WERI-Rb-1 (cell line): ENCODE measurements around the gene PPP1R27.

ENCODE experiments used
- DNase-seq: peaks from one replicate; pipeline ENCODE4 v3.0.0-alpha.2; 2020
- H3K27ac ChIP-seq: fragments of 250-450 bp; sonication (Bioruptor Pico); 2 replicates; pipeline ENCODE4 v1.5.1; 2020; ENCODE audit warnings: mild to moderate bottlenecking, moderate library complexity
- H3K27me3 ChIP-seq: fragments of 250-450 bp; sonication (Bioruptor Pico); 2 replicates; pipeline ENCODE4 v1.5.1; 2021; ENCODE audit warnings: mild to moderate bottlenecking, low read depth, moderate library complexity; ENCODE audit not compliant: insufficient read depth, severe bottlenecking
- H3K36me3 ChIP-seq: fragments of 250-450 bp; sonication (Bioruptor Pico); 2 replicates; pipeline ENCODE4 v1.5.1; 2020; ENCODE audit warnings: mild to moderate bottlenecking, moderate library complexity
- H3K4me3 ChIP-seq: 2 replicates; pipeline ENCODE4 v1.5.1; 2011; ENCODE audit warnings: low read depth, mild to moderate bottlenecking, control low read depth, low read length
- H3K9me3 ChIP-seq: fragments of 250-450 bp; sonication (Bioruptor Pico); 2 replicates; pipeline ENCODE4 v1.5.1; 2021; ENCODE audit warnings: mild to moderate bottlenecking, moderate library complexity; ENCODE audit not compliant: severe bottlenecking
- CTCF ChIP-seq: IDR thresholded peaks from 2 replicates; pipeline ENCODE4 v1.5.1; 2011; ENCODE audit warnings: low read depth, mild to moderate bottlenecking, control low read depth, inconsistent platforms, low read length

PPP1R27 gene

GRCh38 chr17:81871387-81872230 lies 36.8 kb upstream of the PPP1R27 start:
- DNase-seq: peak; percentile 97
- peak; percentile 68 for TF ChIP-seq CTCF
- Histone ChIP-seq H3K27me3 (no peaks in the 10 kb centered on the region), H3K4me3 (peak overlapping the region; percentile 94), H3K9me3 (no peaks in the 10 kb centered on the region), H3K36me3 (peaks cover 45% of the 10 kb centered on the region), H3K27ac (peak overlapping the region; percentile 98)

- peak within 1 kb of the TSS; percentile 98 for H3K27ac ChIP-seq
- no peak for TF ChIP-seq CTCF
- peak within 1 kb of the TSS; percentile 94 for H3K4me3 ChIP-seq
- no peaks in the 10 kb centered on the region for H3K9me3 ChIP-seq
- no peak for DNase-seq
- peaks cover 45% of the 10 kb centered on the region for H3K36me3 ChIP-seq
- no peaks in the 10 kb centered on the region for H3K27me3 ChIP-seq
Measured at GRCh38 chr17:81870981-81871386, 36.1 kb upstream of the PPP1R27 start, which contains the start of gene ARHGDIA. Gene ARHGDIA, minus strand, starts transcription at chr17:81871337. Its CDS starts 1,407 bp downstream, at chr17:81869930.

GRCh38 chr17:81870131-81870980 lies 35.5 kb upstream of the PPP1R27 start:
- no peak for DNase-seq
- peak overlapping the region; percentile 56 for H3K27ac ChIP-seq
- TF ChIP-seq CTCF: no peak
- peaks cover 48% of the 10 kb centered on the region for H3K36me3 ChIP-seq
- no peaks in the 10 kb centered on the region for H3K9me3 ChIP-seq
- H3K27me3 ChIP-seq: no peaks in the 10 kb centered on the region
- peak overlapping the region; percentile 89 for H3K4me3 ChIP-seq

- H3K4me3 ChIP-seq: peak overlapping the region; percentile 89
- H3K27ac ChIP-seq: peak overlapping the region; percentile 56
- peak; percentile 76 for DNase-seq
- H3K36me3 ChIP-seq: peaks cover 50% of the 10 kb centered on the region
- peak; percentile 94 for TF ChIP-seq CTCF
- H3K9me3 ChIP-seq: no peaks in the 10 kb centered on the region
- H3K27me3 ChIP-seq: no peaks in the 10 kb centered on the region
Measured at GRCh38 chr17:81869221-81870130, 34.6 kb upstream of the PPP1R27 start.

- no peaks in the 10 kb centered on the region for H3K27me3 ChIP-seq
- H3K9me3 ChIP-seq: no peaks in the 10 kb centered on the region
- H3K4me3 ChIP-seq: no peak overlapping the region
- TF ChIP-seq CTCF: no peak
- peak overlapping the region; percentile 56 for H3K27ac ChIP-seq
- peaks cover 51% of the 10 kb centered on the region for H3K36me3 ChIP-seq
- peak; percentile 66 for DNase-seq
Measured at GRCh38 chr17:81868674-81869220, 33.9 kb upstream of the PPP1R27 start.
